NCI-H748 (cell line): ENCODE results near the gene MLH1.
"Not testable (repeated sequence)": the region's sequence is repeated elsewhere in the genome, so short reads cannot be mapped to it uniquely, and the experiment has no call there.

ENCODE experiments used
- DNase-seq: peaks from one replicate; lab custom pipeline; 2025; ENCODE audit not compliant: unreplicated experiment; lab: John Stamatoyannopoulos, UW

MLH1 gene

DNA sequence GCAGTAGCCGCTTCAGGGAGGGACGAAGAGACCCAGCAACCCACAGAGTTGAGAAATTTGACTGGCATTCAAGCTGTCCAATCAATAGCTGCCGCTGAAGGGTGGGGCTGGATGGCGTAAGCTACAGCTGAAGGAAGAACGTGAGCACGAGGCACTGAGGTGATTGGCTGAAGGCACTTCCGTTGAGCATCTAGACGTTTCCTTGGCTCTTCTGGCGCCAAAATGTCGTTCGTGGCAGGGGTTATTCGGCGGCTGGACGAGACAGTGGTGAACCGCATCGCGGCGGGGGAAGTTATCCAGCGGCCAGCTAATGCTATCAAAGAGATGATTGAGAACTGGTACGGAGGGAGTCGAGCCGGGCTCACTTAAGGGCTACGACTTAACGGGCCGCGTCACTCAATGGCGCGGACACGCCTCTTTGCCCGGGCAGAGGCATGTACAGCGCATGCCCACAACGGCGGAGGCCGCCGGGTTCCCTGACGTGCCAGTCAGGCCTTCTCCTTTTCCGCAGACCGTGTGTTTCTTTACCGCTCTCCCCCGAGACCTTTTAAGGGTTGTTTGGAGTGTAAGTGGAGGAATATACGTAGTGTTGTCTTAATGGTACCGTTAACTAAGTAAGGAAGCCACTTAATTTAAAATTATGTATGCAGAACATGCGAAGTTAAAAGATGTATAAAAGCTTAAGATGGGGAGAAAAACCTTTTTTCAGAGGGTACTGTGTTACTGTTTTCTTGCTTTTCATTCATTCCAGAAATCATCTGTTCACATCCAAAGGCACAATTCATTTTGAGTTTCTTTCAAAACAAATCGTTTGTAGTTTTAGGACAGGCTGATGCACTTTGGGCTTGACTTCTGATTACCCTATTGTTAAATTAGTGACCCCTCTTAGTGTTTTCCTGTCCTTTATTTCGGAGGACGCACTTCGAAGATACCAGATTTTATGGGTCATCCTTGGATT, at the start of gene MLH1:
MLH1 (plus strand) TSS at position 193 of the 958 bp plus-strand sequence; CDS start at position 223, 30 bp downstream.
- DNase-seq = no peak

DNA sequence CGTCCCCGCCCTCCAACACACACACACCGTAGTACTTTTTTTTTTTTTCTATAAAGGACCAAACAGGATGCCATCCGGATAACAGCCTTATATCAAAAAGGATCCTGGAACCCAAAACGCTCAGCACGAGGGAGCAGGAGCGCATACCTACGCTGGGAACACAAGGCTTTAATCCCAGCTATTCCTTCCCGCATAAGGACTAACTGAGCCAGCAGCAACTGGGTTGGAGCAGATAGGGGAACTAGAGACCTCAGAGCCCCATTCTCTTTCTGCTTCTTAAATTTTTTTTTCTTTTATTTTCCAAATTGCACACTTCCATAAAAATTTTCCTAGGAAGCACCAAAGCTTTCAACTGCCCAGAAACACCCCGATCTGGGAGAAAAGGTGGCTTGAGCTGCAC, 49.7 kb upstream of the MLH1 start:
- peak; percentile 19 for DNase-seq

DNA sequence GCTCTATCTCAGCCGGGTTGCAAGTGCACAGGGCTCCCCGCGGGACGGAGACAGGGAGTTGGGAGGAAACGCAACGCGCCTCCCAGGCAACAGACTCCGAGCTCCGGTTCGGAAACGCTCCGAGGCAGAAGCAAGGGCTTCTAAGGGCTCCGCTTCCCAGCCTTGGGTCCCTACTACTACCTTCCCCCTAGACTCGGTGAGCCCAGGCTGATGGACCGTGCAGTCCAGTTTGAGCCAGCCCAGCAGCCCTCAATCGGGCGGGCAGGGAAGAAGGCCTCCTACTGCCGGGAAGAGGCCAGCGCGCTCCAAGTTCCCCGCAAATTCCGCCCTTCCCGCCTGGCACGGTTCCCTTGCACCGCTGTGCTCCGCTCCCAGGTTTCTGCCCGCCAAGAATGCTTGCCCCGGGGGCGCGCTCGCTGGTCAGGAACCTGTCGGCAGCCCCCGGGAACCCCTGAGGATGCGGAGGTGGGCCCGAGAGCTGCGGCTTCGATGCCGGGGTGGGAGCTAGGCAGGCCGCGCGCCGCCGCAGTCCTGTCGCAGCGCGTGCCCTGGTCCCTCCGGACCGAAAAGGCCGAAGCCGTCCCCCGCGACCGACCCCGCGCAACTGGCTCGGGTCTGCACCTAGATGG, 49.2 kb upstream of the MLH1 start:
- peak; percentile 59 for DNase-seq

DNA sequence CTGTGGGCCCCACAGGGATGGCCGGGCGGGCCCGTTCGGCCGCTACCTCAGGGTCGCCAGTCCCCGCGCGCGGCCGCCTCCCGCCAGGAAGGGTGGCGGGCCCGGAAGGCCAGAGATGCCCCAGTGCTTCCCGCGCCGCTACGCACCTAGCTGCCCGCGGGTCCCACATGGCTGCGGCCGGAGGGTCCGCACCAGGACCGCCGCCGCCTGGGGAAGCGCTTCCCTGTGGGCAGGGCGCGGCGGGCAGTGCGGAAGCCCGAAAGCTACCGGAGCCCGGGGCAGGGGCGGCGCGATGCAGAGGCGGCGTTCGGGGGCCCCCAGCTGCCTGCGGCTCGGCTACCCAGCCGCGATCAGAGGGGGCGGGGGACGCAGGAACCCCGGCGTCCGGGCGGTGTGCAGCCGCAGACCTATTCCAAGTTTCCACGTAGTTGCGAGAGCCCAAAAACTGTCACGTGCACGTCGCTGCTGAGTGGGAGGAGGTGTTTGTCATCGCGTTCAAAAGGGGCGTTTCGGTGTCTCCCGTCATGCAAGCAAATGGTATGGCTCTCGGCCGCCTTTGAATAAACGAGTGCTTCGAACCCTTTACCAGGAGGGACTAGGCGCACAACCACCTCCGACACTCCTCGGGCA, 48.6 kb upstream of the MLH1 start, which contains the start of gene TRANK1:
TRANK1 (minus strand) TSS at position 414 of the 630 bp plus-strand sequence; CDS start at position 169, 245 bp downstream.
- DNase-seq = peak; percentile 62

DNA sequence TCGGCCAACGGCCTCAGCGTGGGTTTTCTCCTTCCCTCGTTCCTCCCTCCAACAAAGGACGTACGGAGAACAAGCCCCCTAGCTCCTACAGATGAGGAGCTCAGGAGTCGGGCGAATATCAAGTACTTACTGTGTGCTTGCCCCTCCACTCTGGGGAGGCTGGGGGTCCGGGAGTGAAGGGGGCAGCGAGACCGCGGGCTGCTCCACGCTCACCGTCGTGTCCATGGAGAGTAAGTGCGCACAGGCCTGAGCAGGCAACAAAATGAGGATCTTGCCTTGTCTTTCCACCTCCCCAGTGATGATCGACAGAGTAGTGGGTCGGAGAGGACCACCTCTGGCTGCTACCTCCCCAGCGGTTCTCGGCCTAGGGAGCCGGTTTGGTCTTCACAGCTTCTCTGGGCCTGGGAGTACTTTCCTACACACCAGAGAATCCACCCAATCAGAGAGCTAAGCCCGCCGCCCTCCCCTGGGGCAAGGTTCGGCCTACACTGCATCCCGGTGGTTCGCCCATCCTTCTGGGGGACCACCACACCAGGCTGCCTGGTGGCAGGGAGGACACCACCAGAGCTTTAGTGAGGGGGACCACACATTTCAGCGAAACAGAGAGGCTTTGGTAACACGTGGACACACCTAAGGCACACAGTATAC, 47.9 kb upstream of the MLH1 start:
- no peak for DNase-seq

DNA sequence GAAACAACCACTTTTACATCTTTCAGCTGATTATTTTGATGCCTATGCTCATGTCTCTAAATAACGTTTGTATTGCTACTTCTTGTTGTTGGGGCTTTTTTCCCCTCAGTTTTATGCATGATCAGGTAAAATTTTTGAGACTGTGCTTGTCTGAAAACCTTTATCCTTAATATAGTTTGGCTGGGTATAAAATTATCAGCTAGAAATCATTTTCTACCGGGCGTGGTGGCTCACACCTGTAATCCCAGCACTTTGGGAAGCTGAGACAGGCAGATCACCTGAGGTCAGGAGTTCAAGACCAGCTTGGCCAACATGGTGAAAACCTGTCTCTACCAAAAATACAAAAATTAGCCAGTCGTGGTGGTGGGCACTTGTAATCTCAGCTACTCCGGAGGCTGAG, 45.5 kb upstream of the MLH1 start:
- not testable (repeated sequence) for DNase-seq

DNA sequence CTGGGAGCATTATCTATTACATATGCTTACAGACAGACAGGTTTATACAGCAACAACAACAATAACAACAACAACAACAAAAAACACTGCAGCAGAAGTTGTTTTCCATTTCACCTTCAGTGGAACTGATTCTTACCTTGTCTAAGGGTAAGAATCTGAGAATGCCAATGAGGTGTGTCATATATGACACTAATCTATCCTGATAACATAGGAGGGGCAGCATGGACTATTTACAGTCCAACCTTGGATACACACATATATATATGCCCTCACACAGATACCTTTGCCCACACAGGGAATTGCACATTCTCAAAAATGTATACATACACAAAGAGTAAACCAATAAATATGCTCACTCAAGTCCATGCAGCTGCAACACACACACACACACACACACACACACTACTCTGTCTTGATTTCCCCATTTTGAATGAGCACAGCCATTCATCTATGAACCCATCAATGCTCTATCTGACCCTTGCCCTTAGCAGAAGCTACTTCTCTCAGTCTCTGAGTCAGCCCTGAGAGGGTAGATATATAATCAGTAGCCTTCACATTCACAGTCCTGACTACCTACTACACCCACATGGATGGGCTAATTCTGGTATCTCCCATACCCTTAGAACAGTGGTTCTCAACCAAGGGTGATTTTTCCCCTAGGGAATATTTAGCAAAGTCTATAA, 38.7 kb upstream of the MLH1 start:
- no peak for DNase-seq

DNA sequence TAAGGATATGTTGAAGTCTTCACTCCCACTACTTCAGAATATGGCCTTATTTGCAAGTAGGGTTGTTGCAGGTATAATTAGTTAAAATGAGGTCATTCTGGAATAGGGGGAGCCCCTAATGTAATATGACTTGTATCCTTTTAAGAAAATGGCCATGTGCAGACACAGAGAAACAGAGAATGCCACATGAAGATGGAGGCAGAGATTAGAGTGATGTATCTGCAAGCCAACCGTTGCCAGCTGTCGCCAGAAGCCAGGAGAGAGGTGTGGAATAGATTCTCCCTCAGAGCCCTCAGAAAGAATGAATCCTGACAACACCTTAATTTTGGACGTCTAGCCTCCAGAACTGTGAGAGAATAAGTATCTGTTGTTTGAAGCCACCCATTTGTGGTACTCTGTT, 37.2 kb upstream of the MLH1 start:
- no peak for DNase-seq

DNA sequence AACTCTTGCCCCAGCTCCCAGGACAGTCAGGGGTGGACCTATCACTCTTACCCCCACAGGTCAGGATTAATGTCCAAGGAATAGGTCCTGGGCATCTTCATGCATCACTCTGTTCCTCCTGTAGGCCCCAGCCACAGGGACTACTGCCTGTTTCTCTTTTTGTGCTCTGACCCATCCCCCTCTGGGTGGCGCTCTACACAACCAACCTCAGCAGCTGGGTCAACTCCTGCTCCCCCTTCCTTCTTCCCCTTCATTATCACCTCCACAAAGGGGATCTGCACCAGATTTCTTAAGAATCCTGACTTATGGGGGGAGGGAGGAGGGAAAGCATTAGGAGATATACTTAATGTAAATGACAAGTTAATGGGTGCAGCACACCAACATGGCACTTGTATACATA, 36.3 kb upstream of the MLH1 start:
- DNase-seq = peak; percentile 2

DNA sequence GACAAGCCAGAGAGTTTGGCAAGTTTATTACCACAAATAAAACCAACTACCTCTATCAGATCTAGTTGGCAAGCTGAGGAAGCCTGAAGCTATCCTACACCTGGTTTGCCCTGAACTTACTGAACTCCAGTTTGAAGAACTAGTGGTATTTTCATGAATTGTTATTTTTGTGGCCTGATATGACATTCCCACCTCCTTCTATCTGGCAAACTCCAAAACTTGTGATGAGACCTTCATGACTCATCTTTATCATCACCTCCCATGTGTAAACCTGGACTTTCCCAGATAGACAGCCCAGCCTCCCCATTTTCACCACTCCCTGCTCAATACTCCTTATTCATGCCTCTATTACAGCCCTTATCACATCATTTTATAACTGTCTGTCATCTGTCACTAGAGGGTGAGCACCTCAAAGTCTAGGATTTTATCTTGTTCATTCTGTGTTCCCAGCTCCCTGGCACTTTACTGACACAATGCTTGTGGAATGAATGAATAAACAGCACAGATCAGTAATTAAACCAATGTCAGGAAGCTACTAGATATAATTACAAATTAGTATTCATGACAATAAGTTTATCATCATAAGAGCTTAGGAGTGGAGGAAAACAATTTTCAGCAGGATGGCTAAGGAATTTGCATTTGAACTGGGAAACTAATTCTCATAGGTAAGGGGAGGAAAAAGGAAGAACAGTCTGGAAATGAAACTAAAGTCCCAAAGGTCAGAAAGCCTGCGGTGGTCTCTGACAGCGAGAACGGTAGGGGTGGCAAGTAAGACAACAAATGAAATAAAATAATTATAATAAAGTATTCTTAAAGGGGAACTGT, 35.2 kb upstream of the MLH1 start:
- DNase-seq = no peak

DNA sequence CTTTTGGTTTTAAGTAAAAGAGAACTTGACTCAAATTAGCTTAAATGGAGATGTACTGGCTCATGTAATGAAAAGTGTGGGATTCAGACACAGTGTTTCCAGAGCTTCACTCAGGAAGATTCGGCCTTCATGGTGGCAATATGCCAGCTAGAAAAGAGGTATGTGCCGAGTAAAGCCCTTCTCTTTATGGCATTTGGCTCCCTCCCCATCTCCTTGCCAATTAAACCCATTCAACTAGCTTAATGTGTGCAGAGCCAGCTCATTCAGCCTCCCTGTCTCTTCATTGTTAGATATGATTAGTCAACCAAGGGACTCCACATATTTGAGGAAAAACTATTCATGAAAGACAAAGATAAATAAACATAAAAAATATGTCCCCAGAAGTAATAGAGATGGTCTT, 33.5 kb upstream of the MLH1 start:
- DNase-seq = peak; percentile 64

DNA sequence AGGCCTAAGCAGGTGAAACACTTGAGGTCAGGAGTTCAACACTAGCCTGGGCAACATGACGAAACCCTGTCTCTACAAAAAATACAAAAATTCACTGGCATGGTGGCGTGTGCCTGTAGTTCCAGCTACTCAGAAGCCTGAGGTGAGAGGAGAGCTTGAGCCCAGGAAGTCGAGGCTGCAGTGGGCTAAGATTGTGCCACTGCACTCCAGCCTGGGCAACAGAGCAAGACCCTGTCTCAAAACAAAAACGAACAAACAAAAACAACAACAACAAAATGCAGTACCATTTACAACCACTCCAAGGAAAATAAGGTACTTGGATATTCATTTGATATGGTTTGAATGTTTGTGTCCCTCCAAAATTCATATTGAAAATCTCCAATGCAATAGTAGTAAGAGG, 32.8 kb upstream of the MLH1 start:
- no peak for DNase-seq

DNA sequence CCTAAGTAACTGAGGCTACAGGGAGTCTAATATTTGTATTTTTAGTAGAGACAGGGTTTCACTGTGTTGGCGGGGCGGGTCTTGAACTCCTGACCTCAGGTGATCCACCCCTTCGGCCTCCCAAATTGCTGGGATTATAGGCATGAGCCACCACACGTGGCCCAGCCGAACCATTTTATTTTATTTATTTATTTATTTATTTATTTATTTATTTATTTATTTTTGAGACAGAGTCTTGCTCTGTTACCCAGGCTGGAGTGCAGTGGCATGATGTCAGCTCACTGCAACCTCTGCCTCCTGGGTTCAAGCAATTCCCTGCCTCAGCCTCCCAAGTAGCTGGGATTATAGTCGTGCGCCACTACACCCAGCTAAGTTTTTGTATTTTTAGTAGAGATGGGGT, 30.3 kb upstream of the MLH1 start:
- DNase-seq = not testable (repeated sequence)

DNA sequence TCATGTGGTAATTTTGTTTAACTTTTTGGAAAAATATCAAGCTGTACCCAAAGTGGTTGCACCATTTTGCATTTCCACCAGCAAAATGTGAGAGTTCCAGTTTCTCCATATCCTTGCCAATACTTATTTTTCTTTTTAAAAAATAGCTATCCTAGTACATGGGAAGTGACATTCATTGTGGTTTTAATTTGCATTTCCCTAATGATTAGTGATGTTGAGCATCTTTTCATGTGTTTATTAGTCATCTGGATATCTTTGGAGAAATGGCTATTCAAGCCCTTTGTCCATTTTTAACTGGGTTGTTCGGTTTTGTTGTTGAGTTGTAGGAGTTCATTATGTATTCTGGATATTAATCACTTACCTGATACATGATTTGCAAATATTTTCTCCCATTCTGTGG, 29.0 kb upstream of the MLH1 start:
- no peak for DNase-seq

DNA sequence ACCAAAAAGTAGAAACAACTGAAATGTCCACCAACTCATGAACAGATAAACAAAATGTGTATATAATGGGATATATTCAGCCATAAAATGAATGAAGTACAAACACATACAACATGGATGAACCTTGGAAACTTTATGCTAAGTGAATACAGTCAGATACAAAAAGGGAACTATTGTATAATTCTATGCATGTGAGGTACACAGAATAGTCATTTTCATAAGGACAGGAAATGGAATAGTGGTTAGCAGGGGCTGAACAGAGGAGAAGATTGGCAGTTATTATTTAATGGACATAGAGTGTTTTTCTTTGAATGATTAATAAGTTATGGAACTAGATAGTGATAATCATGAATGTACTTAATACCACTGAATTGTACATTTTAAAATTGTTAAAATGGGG, 28.5 kb upstream of the MLH1 start:
- DNase-seq = no peak

DNA sequence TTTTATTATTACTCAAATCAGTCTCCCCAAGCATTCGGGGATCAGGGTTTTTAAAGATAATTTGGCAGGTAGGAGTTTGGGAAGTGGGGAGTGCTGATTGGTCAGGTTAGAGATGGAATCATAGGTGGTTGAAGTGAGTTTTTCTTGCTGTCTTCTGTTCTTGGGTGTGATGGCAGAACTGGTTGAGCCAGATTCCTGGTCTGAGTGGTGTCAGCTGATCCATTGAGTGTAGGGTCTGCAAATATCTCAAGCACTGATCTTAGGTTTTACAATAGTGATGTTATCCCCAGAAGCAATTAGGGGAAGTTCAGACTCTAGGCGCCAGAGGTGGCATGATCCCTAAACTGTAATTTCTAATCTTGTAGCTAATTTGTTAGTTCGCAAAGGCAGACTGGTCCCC, 27.9 kb upstream of the MLH1 start:
- peak; percentile 80 for DNase-seq

DNA sequence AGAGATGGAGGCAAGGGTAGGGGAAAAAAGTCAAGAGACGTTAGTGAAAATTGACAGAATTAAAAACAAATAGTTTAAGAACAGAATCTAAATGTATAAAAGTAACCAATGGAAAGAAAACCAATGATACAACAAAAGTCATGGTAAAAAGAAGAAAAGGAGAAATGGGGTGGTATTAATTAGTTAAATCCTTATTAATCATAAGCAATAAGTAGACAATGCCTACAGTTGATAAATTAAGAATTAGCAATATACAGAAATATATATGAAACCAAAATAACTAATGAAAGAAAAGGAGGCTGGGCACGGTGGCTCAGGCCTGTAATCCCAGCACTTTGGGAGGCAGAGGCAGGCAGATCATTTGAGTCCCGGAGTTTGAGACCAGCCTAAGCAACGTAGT, 24.2 kb upstream of the MLH1 start:
- no peak for DNase-seq

DNA sequence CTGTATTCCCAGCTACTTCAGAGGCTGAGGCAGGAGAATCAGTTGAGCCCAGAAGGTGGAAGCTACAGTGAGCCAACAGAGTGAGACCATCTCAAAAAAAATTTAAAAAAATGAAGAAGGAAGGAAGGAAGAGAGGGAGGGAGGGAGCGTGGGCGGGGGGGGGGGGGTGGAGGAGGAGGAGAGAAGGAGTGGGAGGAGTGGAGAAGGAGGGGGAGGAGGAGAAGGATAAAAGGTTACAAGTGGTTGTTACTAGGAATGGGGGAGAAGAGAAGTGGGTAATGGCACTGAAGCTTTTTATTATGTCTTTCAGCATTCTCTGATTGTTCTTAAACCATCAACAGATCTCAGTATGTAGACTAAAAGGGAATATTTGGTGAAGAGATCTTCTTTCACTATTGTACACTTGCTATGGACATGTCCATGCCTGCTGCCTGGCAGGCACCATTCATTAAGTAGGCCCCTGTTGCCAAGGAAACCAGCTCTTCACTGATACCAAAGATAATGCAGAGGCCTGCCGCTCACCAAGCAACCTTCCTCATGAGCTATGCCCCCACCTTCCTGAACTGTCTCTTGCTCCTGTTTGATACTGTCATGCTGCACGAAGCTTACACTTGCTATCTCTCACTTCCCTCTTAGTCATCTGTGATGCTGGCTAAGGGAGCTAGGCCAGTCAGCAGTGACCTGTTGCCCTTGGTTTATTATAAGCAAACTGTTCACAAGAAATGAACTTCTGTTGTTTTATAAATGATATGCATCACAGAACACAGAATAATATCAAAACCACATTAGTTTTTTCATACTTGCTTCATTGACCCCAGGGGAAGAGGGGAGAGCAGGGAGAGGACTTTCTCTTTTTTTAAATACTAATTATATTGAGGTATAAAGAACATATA, 23.5 kb upstream of the MLH1 start:
- peak; percentile 98 for DNase-seq

DNA sequence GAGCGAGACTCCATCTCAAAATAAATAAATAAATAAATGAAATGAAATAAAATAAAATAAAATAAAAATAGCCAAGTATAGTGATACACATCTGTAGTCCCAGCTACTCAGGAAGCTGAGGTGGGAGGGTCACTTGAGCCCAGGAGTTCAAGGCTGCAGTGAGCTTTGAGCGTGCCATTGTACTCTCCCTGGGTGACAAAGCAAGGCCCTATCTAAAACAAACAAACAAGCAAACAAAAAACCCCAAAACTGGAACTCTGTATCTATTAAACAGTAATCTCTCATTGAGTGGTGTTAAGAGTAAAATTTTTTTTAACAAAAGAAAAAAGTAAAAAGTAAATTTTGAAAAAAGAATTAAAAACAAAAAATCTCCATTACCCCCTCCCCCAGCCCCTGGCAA, 21.2 kb upstream of the MLH1 start:
- DNase-seq = no peak
